Measurements from ENCODE around the gene SERPINF2. TPM values are rescaled to one million over a fixed set of nuclear protein-coding genes. Genes with fewer than 3 reads are reported as not detected.

The SERPINF2 gene
- total and polyA plus RNA-seq, 2 experiments from 2014 or later, result 0.66 to 1.2 TPM

- Histone ChIP-seq H4K20me1 (replicated peaks; ENCODE audit: insufficient read depth) (peaks cover 28% of the 10 kb centered on the region), H3K27me3 (ENCODE audit: insufficient read depth) (no peaks in the 10 kb centered on the region), H3F3A (replicated peaks; ENCODE audit: low read depth) (no peaks in the 10 kb centered on the region), H3K4me2 (no peak overlapping the region), H3K79me2 (replicated peaks; ENCODE audit: insufficient read depth) (peaks cover 27% of the 10 kb centered on the region), H3K4me3 (no peak overlapping the region), H2AFZ (no peak overlapping the region), H3K4me1 (ENCODE audit: insufficient read depth) (no peaks in the 10 kb centered on the region), H3K27ac (ENCODE audit: low read depth) (peak overlapping the region; percentile 39), H3K9me2 (ENCODE audit: insufficient read depth) (no peaks in the 10 kb centered on the region), H3K36me3 (ENCODE audit: insufficient read depth) (0 out of 2 replicates have a peak, but pooled peaks cover 3% of the 10 kb centered on the region)
- H3K4me1 Mint-ChIP-seq, result no peaks in the 10 kb centered on the region
- no peak for DNase-seq (ENCODE audit: low spot score)
- ATAC-seq, result no peak
- H3K36me3 Mint-ChIP-seq (ENCODE audit: low read depth), result peaks cover 17% of the 10 kb centered on the region; the same call in 2 of the 3 replicates
- H3K27me3 Mint-ChIP-seq (ENCODE audit: insufficient read depth, low read depth, poor library complexity), result peaks cover 9% of the 10 kb centered on the region
- no peak overlapping the region for H3K4me3 Mint-ChIP-seq
- TF ChIP-seq EZH2 (IDR thresholded peaks at IDR 0.05; ENCODE audit: low read depth, unreplicated experiment) (no peak), ZNF331 (CRISPR knock-in tag; IDR thresholded peaks at IDR 0.05; ENCODE audit: low read depth) (no peak), POLR2AphosphoS5 (IDR thresholded peaks at IDR 0.05; ENCODE audit: low read depth) (no peak), EZH2phosphoT487 (IDR thresholded peaks at IDR 0.05; ENCODE audit: unreplicated experiment) (no peak), JUNB (IDR thresholded peaks at IDR 0.05; ENCODE audit: unreplicated experiment) (no peak), REST (IDR thresholded peaks at IDR 0.05; ENCODE audit: unreplicated experiment) (no peak), CTCF (conservative IDR thresholded peaks at IDR 0.05; ENCODE audit: low read depth in 2 of 2) (no peak)
- no peak overlapping the region for H3K27ac Mint-ChIP-seq
- H3K9me3 Mint-ChIP-seq, result no peaks in the 10 kb centered on the region
Observed at GRCh38 chr17:1792495-1793446, 50.1 kb downstream of the SERPINF2 start.

- H3K27me3 Mint-ChIP-seq (ENCODE audit: insufficient read depth, low read depth, poor library complexity), result peaks cover 9% of the 10 kb centered on the region
- no peak for TF ChIP-seq CTCF (conservative IDR thresholded peaks at IDR 0.05; ENCODE audit: low read depth in 2 of 2)
- TF ChIP-seq ETS1 (IDR thresholded peaks at IDR 0.05), result no peak
- TF ChIP-seq POLR2AphosphoS5 (IDR thresholded peaks at IDR 0.05; ENCODE audit: low read depth), result no peak
- no peak for TF ChIP-seq JUNB (IDR thresholded peaks at IDR 0.05; ENCODE audit: unreplicated experiment)
- no peak for TF ChIP-seq EZH2 (IDR thresholded peaks at IDR 0.05; ENCODE audit: low read depth, unreplicated experiment)
- TF ChIP-seq REST (IDR thresholded peaks at IDR 0.05; ENCODE audit: unreplicated experiment), result no peak
- TF ChIP-seq ZNF114 (CRISPR knock-in tag; IDR thresholded peaks at IDR 0.05), result no peak
- no peak for TF ChIP-seq EZH2phosphoT487 (IDR thresholded peaks at IDR 0.05; ENCODE audit: unreplicated experiment)
Observed at GRCh38 chr17:1793447-1793806, 50.8 kb downstream of the SERPINF2 start.

More at GRCh38 chr17:1793447-1793806, 50.8 kb downstream of the SERPINF2 start:
- H3K36me3 Mint-ChIP-seq (ENCODE audit: low read depth), result peaks cover 19% of the 10 kb centered on the region; the same call in 2 of the 3 replicates
- H3K27ac Mint-ChIP-seq, result no peak overlapping the region
- Histone ChIP-seq H3K27ac (ENCODE audit: low read depth) (peak overlapping the region; percentile 39), H2AFZ (no peak overlapping the region), H3K36me3 (ENCODE audit: insufficient read depth) (0 out of 2 replicates have a peak, but pooled peaks cover 3% of the 10 kb centered on the region), H3K4me2 (no peak overlapping the region), H4K20me1 (replicated peaks; ENCODE audit: insufficient read depth) (peaks cover 28% of the 10 kb centered on the region), H3K4me3 (no peak overlapping the region), H3K4me1 (ENCODE audit: insufficient read depth) (no peaks in the 10 kb centered on the region), H3F3A (replicated peaks; ENCODE audit: low read depth) (no peaks in the 10 kb centered on the region), H3K27me3 (ENCODE audit: insufficient read depth) (no peaks in the 10 kb centered on the region), H3K79me2 (replicated peaks; ENCODE audit: insufficient read depth) (peaks cover 32% of the 10 kb centered on the region), H3K9me2 (ENCODE audit: insufficient read depth) (no peaks in the 10 kb centered on the region)
- H3K9me3 Mint-ChIP-seq, result no peaks in the 10 kb centered on the region
- H3K4me3 Mint-ChIP-seq, result no peak overlapping the region
- no peak for ATAC-seq
- DNase-seq (ENCODE audit: low spot score), result no peak
- H3K4me1 Mint-ChIP-seq, result no peaks in the 10 kb centered on the region

Data from GM23338 (cell line).